ENCODE data around the gene GBP7.
"Not testable (repeated sequence)": the region's sequence is repeated elsewhere in the genome, so short reads cannot be mapped to it uniquely, and the experiment has no call there.

GBP7 gene

GRCh38 chr1:89133747-89134146, 42.1 kb downstream of the GBP7 start:
- H3K27me3 ChIP-seq (ENCODE audit: insufficient read depth, low read length) = no peaks in the 10 kb centered on the region
- no peaks in the 10 kb centered on the region for H3K36me3 ChIP-seq (ENCODE audit: insufficient read depth, low read length)
- no peak overlapping the region for H3K9ac ChIP-seq (ENCODE audit: low read depth, low read length)
- no peak overlapping the region for H3K27ac ChIP-seq (ENCODE audit: low read depth, low read length)
- no peaks in the 10 kb centered on the region for H3K9me3 ChIP-seq (ENCODE audit: insufficient read depth, low read depth, low read length)
- H3K4me1 ChIP-seq (ENCODE audit: insufficient read depth, low read length) = no peaks in the 10 kb centered on the region
- no peak overlapping the region for H3K4me3 ChIP-seq (ENCODE audit: low read length)
- 100% methylated on average over 1 of the region's 1 CpG for WGBS

- no peak overlapping the region for H3K27ac ChIP-seq (ENCODE audit: low read depth, low read length)
- no CpG with 5 or more reads among the region's 1 CpG for WGBS
- no peaks in the 10 kb centered on the region for H3K4me1 ChIP-seq (ENCODE audit: insufficient read depth, low read length)
- H3K36me3 ChIP-seq (ENCODE audit: insufficient read depth, low read length) = no peaks in the 10 kb centered on the region
- no peak overlapping the region for H3K4me3 ChIP-seq (ENCODE audit: low read length)
- H3K9ac ChIP-seq (ENCODE audit: low read depth, low read length) = no peak overlapping the region
- H3K9me3 ChIP-seq (ENCODE audit: insufficient read depth, low read depth, low read length) = no peaks in the 10 kb centered on the region
- H3K27me3 ChIP-seq (ENCODE audit: insufficient read depth, low read length) = no peaks in the 10 kb centered on the region
Observed at GRCh38 chr1:89130716-89131115, 45.1 kb downstream of the GBP7 start.

- Histone ChIP-seq H3K27ac (ENCODE audit: low read depth, low read length) (no peak overlapping the region), H3K9me3 (ENCODE audit: insufficient read depth, low read depth, low read length) (no peaks in the 10 kb centered on the region), H3K4me3 (ENCODE audit: low read length) (no peak overlapping the region), H3K4me1 (ENCODE audit: insufficient read depth, low read length) (no peaks in the 10 kb centered on the region), H3K9ac (ENCODE audit: low read depth, low read length) (no peak overlapping the region), H3K36me3 (ENCODE audit: insufficient read depth, low read length) (no peaks in the 10 kb centered on the region), H3K27me3 (ENCODE audit: insufficient read depth, low read length) (no peaks in the 10 kb centered on the region)
- 87% methylated on average over 3 of the region's 4 CpGs for WGBS
Observed at GRCh38 chr1:89129911-89130310, 45.9 kb downstream of the GBP7 start.

- H3K36me3 ChIP-seq (ENCODE audit: insufficient read depth, low read length); H3K4me3 ChIP-seq (ENCODE audit: low read length); H3K27me3 ChIP-seq (ENCODE audit: insufficient read depth, low read length); H3K4me1 ChIP-seq (ENCODE audit: insufficient read depth, low read length); H3K9ac ChIP-seq (ENCODE audit: low read depth, low read length); H3K9me3 ChIP-seq (ENCODE audit: insufficient read depth, low read depth, low read length); H3K27ac ChIP-seq (ENCODE audit: low read depth, low read length): not testable (repeated sequence)
- WGBS = 97% methylated on average over 31 of the region's 31 CpGs
Observed at GRCh38 chr1:89128003-89128458, 47.8 kb downstream of the GBP7 start.

GRCh38 chr1:89126602-89127565, 48.9 kb downstream of the GBP7 start:
- H3K27ac ChIP-seq (ENCODE audit: low read depth, low read length); H3K4me3 ChIP-seq (ENCODE audit: low read length): not testable (repeated sequence)

GRCh38 chr1:89125913-89126580, 49.8 kb downstream of the GBP7 start, which contains the start of gene GBP2:
TSS of gene GBP2 (minus strand) at chr1:89126114. CDS start at chr1:89121966, 4,148 bp downstream.
- H3K4me3 ChIP-seq (ENCODE audit: low read length) = no peak within 1 kb of the TSS

More at GRCh38 chr1:89126602-89127565, 48.9 kb downstream of the GBP7 start:
- not testable (repeated sequence) for H3K4me1 ChIP-seq (ENCODE audit: insufficient read depth, low read length); H3K36me3 ChIP-seq (ENCODE audit: insufficient read depth, low read length); H3K9ac ChIP-seq (ENCODE audit: low read depth, low read length); H3K9me3 ChIP-seq (ENCODE audit: insufficient read depth, low read depth, low read length); H3K27me3 ChIP-seq (ENCODE audit: insufficient read depth, low read length)
- WGBS = 88% methylated on average over 23 of the region's 23 CpGs

GRCh38 chr1:89125240-89125912, 50.4 kb downstream of the GBP7 start:
- H3K27me3 ChIP-seq (ENCODE audit: insufficient read depth, low read length) = no peaks in the 10 kb centered on the region
- H3K9ac ChIP-seq (ENCODE audit: low read depth, low read length) = no peak overlapping the region
- no peak overlapping the region for H3K27ac ChIP-seq (ENCODE audit: low read depth, low read length)
- H3K4me1 ChIP-seq (ENCODE audit: insufficient read depth, low read length) = no peaks in the 10 kb centered on the region
- H3K9me3 ChIP-seq (ENCODE audit: insufficient read depth, low read depth, low read length) = no peaks in the 10 kb centered on the region
- 84% methylated on average over 3 of the region's 3 CpGs for WGBS
- H3K4me3 ChIP-seq (ENCODE audit: low read length) = no peak overlapping the region
- no peaks in the 10 kb centered on the region for H3K36me3 ChIP-seq (ENCODE audit: insufficient read depth, low read length)

More at GRCh38 chr1:89125913-89126580, 49.8 kb downstream of the GBP7 start, which contains the start of gene GBP2:
- no peak within 1 kb of the TSS for H3K27ac ChIP-seq (ENCODE audit: low read depth, low read length)
- H3K27me3 ChIP-seq (ENCODE audit: insufficient read depth, low read length) = no peaks in the 10 kb centered on the region
- H3K9me3 ChIP-seq (ENCODE audit: insufficient read depth, low read depth, low read length) = no peaks in the 10 kb centered on the region
- no peak within 1 kb of the TSS for H3K9ac ChIP-seq (ENCODE audit: low read depth, low read length)
- WGBS = 75% methylated on average over 6 of the region's 6 CpGs
- no peaks in the 10 kb centered on the region for H3K4me1 ChIP-seq (ENCODE audit: insufficient read depth, low read length)
- no peaks in the 10 kb centered on the region for H3K36me3 ChIP-seq (ENCODE audit: insufficient read depth, low read length)

GRCh38 chr1:89121641-89122040, 54.2 kb downstream of the GBP7 start:
- no peaks in the 10 kb centered on the region for H3K27me3 ChIP-seq (ENCODE audit: insufficient read depth, low read length)
- no peaks in the 10 kb centered on the region for H3K9me3 ChIP-seq (ENCODE audit: insufficient read depth, low read depth, low read length)
- 96% methylated on average over 8 of the region's 8 CpGs for WGBS
- H3K4me3 ChIP-seq (ENCODE audit: low read length) = no peak overlapping the region
- H3K9ac ChIP-seq (ENCODE audit: low read depth, low read length) = no peak overlapping the region
- no peaks in the 10 kb centered on the region for H3K4me1 ChIP-seq (ENCODE audit: insufficient read depth, low read length)
- H3K36me3 ChIP-seq (ENCODE audit: insufficient read depth, low read length) = no peaks in the 10 kb centered on the region
- H3K27ac ChIP-seq (ENCODE audit: low read depth, low read length) = no peak overlapping the region

GRCh38 chr1:89114662-89115061, 61.1 kb downstream of the GBP7 start:
- H3K4me3 ChIP-seq (ENCODE audit: low read length) = no peak overlapping the region
- H3K9me3 ChIP-seq (ENCODE audit: insufficient read depth, low read depth, low read length) = no peaks in the 10 kb centered on the region
- H3K9ac ChIP-seq (ENCODE audit: low read depth, low read length) = no peak overlapping the region
- no peaks in the 10 kb centered on the region for H3K4me1 ChIP-seq (ENCODE audit: insufficient read depth, low read length)
- no peak overlapping the region for H3K27ac ChIP-seq (ENCODE audit: low read depth, low read length)
- no peaks in the 10 kb centered on the region for H3K36me3 ChIP-seq (ENCODE audit: insufficient read depth, low read length)
- WGBS = 89% methylated on average over 2 of the region's 2 CpGs
- H3K27me3 ChIP-seq (ENCODE audit: insufficient read depth, low read length) = no peaks in the 10 kb centered on the region

GRCh38 chr1:89112871-89113613, 62.8 kb downstream of the GBP7 start:
- Histone ChIP-seq H3K27ac (ENCODE audit: low read depth, low read length) (no peak overlapping the region), H3K4me1 (ENCODE audit: insufficient read depth, low read length) (no peaks in the 10 kb centered on the region), H3K27me3 (ENCODE audit: insufficient read depth, low read length) (no peaks in the 10 kb centered on the region), H3K4me3 (ENCODE audit: low read length) (no peak overlapping the region), H3K9ac (ENCODE audit: low read depth, low read length) (no peak overlapping the region), H3K36me3 (ENCODE audit: insufficient read depth, low read length) (no peaks in the 10 kb centered on the region), H3K9me3 (ENCODE audit: insufficient read depth, low read depth, low read length) (no peaks in the 10 kb centered on the region)
- 89% methylated on average over 4 of the region's 5 CpGs for WGBS

All from HUES64 (cell line).